HG03439 (cell line): ENCODE measurements around the gene MAGI2.

ENCODE experiments used
- ATAC-seq: cut with Tn5 transposase; IDR thresholded peaks from one replicate; pipeline ENCODE4 v1.9.1; 2021; ENCODE audit warnings: mild to moderate bottlenecking, moderate library complexity; ENCODE audit not compliant: unreplicated experiment

The MAGI2 gene

DNA sequence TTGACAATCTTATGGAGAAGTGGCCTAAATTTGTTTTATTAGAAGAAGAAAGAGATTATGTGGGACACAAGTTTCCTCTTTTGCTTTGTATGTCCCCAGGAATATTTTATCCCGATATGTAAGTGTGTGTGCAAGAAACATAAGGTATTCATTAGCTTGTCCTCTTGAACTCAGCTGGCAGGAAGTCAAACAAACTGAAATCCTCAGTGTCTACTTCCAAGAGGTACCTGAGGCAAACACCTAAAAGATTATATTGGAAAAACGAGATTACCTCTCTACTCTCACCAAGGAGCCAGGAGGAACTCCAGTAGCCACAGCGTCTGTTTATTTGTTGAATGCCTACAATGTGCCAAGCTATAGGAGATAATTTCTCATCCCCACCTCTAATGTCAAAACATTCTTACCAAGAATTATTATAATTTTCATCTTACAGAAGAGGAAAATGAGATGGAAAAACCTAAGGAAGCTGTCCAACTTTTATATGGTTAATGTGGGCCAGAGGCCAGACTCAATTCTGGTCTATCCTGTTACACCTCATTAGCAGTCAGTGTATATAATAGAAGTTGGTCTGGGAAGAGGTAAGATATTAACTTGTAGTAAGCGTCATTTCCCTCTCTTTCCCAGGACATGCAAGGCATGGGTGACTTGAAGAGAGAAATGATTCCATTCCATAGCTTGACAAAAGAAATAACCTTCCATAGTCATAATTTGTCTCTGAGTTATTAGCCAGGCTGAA, 692.7 kb downstream of the MAGI2 start:
- no peak for ATAC-seq

- ATAC-seq: no peak
These were observed 700.9 kb downstream of the MAGI2 start for GRCh38 chr7:78752554-78752953.

GRCh38 chr7:78751253-78751652, 702.2 kb downstream of the MAGI2 start:
- ATAC-seq: no peak

- no peak for ATAC-seq
These were observed 704.3 kb downstream of the MAGI2 start for GRCh38 chr7:78749052-78749746.

- ATAC-seq: no peak
These were observed 705.9 kb downstream of the MAGI2 start for GRCh38 chr7:78747592-78747991.

DNA sequence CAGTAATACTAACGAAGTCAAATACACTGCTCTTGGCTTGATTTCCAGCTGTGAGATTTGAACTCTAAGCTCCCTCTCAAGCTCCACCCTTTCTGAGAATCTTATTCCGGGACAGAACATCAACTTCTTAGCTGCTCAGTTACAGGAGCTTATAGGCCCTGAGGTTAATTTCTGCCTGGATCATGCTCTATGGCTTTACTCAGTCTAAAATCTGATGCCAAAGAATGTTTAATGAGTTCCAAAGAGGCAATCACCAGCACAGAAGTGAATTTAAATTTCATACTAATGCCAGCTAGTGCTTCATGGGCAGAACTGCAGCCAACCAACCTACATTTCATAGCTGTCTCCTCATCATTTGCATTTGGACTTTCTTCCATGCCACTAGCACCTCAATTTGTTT, 707.2 kb downstream of the MAGI2 start:
- no peak for ATAC-seq

DNA sequence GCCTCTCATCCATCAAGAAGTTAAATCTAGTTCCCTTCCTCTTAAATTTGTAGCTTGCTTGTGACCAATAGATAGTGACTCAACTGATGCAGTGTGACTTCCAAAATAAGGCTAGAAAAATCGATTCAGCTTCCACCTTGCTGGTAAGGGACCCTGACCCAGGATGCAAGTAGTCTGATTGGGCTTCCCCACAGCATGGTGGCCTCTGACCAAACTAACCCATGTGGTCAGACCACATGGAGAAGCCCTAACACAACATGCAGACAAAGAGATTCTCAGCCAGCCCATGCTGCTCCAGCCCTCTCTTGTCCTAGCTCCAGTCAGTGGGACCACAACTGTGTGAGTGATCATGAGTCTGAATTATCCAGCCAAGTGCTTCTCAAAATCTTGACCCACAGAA, 710.8 kb downstream of the MAGI2 start:
- no peak for ATAC-seq

DNA sequence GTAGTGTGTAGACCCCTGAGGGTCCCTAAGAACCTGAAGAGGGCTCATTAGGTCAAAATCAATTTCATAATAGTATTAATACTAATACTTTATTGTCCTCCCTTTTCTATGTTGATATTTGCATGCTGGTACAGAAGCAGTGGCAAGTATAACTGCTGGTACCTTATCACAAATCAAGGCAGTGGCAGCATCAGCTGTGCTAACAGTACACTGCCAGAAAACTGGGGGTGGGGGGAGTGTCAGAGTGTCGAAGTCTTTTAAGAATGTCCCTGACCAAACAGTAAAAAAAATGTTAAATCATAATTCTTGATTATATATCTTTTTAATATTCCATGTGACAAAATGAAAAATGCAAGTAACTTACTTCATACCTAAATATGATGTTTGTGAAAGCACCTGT, 716.9 kb downstream of the MAGI2 start:
- no peak for ATAC-seq

- no peak for ATAC-seq
These were observed 718.8 kb downstream of the MAGI2 start for GRCh38 chr7:78734626-78735025.

DNA sequence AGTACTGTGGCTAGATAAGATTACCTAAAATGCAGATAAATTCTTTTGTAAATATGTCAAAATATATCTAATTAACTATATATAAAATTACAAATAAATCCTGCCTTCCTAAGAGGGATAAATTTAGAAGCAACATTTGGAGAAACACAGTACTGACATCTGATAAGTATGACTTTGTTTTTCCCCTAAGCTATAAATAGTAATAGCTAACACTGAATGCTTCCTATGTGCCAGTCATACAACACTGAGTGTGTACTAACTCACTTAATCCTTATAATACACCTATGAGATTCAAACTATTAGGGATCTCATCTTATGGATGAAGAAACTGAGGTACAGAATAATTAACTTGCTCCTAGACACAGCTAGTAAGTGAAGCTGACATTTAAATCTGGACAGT, 733.4 kb downstream of the MAGI2 start:
- no peak for ATAC-seq

- no peak for ATAC-seq
These were observed 735.3 kb downstream of the MAGI2 start for GRCh38 chr7:78718212-78718611.

DNA sequence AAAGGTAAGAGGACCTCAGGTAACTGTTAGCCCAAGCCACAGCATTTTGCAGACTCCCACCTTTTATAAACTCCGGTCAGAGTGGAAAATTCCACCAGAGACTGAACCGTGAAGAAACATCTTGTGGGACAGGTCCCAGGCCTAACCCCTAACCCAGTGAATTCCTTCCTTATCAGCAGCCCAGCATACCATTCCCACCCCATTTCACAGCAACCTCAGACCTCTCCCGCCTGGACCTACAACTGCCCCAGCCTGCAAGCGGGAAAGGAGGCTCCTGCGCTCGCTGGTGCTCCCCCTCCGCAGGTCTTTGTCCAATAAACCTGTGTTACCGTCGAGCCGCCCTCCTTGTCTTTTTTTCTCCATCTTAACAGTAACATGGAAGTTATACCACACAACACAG, 736.6 kb downstream of the MAGI2 start:
- no peak for ATAC-seq

- no peak for ATAC-seq
These were observed 739.1 kb downstream of the MAGI2 start for GRCh38 chr7:78714356-78714755.

- ATAC-seq: no peak
These were observed 741.4 kb downstream of the MAGI2 start for GRCh38 chr7:78712111-78712510.

- no peak for ATAC-seq
These were observed 743.8 kb downstream of the MAGI2 start for GRCh38 chr7:78709658-78710057.

- ATAC-seq: no peak
These were observed 749.0 kb downstream of the MAGI2 start for GRCh38 chr7:78704504-78704903.

DNA sequence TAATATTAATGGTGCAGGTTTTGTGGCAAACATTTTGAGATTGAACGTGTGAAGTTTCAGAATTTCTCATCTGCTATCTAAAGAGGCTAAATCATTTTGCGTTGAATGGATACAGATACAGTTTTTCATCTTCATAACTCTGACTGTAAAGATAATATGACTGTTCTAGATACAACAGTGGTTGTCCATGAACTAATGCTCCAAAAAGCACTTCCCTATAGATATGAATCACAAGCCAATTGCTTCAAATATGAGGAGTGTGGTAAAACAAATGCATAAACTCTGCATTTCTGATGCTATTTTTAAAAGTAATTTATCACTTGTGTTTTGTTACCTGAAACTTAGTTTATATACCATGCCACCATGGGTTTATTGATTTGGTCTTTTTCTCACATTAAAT, 750.1 kb downstream of the MAGI2 start:
- no peak for ATAC-seq

GRCh38 chr7:78702770-78703169, 750.7 kb downstream of the MAGI2 start:
- no peak for ATAC-seq

GRCh38 chr7:78695826-78696225, 757.6 kb downstream of the MAGI2 start:
- no peak for ATAC-seq

- no peak for ATAC-seq
These were observed 761.9 kb downstream of the MAGI2 start for GRCh38 chr7:78691584-78691983.

GRCh38 chr7:78690174-78690573, 763.3 kb downstream of the MAGI2 start:
- ATAC-seq: no peak

DNA sequence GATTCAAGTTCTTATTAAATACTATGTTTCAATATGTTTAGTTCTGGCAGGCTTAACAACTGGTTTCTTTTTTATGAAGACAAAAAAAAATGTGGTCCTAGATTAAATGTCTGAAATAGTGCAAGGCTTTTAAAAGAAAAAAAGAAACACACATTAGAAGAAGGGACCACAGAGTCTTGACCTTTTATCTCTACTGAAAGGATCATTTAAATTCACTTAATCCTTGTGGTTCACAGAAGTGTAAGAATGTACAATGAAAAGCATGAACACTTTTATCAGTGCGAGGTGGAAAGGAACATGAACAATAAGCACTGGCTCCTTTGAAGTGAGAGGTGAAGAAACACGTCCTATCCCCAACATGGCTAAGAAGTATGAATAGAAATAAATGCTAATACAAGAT, 765.1 kb downstream of the MAGI2 start:
- ATAC-seq: no peak

GRCh38 chr7:78686189-78686588, 767.3 kb downstream of the MAGI2 start:
- no peak for ATAC-seq
